HUDEP-2 (cell line): ENCODE measurements around the gene KBTBD12.

Experiments
- DNase-seq, 76 experiments: peaks; one replicate each; lab custom pipeline; 2025; ENCODE audit not compliant: unreplicated experiment in 76 of 76; lab: John Stamatoyannopoulos, UW

KBTBD12 gene

DNA sequence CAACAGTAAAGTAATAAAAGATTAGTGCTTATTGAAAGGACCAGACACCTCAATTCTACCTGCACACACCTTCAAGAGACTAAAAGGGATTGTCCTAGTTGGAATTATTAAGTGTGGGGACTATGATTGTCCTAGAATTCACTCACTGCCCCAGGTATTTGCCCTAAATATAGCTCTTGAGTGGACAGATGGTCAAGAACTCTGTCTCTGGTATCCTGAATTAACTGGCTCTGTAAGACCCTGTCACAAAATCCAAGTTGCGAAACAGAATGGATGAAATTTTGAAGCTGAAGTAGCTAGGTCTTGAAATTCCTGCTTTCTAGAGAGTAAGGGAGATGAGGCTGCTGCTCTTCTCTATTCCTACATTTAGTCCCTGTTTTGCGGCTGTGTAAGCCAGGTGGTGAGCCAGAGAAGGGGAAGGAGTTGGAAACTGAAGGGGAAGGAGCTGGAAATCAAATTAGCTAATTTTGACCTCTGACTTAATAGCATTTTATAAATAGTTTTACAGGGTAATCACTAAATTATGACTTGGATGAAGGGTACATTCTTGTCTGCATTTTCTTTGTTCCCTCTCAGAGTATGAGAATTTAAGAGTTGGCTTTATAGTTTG, 34.5 kb downstream of the KBTBD12 start:
- DNase-seq: no peak

DNA sequence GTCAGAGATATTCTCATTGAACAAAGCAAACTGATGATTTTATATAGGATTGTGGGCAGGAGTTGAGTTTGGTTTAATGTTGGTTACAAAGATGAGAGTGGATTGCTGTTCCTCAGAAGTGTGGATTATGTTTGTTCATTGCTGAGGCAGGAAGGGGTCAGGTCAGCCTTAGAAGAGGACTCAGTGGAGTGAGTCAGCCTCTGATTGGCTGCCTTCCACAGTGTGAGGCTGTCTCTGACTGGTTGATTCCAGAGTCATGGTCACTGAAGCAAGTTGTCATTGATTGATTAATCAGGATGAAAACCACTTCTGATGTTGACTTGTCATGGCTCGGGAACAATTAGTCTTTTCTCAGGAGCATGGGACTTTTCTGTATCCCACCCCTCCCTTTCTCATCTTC, 36.2 kb downstream of the KBTBD12 start:
- no peak for DNase-seq

DNA sequence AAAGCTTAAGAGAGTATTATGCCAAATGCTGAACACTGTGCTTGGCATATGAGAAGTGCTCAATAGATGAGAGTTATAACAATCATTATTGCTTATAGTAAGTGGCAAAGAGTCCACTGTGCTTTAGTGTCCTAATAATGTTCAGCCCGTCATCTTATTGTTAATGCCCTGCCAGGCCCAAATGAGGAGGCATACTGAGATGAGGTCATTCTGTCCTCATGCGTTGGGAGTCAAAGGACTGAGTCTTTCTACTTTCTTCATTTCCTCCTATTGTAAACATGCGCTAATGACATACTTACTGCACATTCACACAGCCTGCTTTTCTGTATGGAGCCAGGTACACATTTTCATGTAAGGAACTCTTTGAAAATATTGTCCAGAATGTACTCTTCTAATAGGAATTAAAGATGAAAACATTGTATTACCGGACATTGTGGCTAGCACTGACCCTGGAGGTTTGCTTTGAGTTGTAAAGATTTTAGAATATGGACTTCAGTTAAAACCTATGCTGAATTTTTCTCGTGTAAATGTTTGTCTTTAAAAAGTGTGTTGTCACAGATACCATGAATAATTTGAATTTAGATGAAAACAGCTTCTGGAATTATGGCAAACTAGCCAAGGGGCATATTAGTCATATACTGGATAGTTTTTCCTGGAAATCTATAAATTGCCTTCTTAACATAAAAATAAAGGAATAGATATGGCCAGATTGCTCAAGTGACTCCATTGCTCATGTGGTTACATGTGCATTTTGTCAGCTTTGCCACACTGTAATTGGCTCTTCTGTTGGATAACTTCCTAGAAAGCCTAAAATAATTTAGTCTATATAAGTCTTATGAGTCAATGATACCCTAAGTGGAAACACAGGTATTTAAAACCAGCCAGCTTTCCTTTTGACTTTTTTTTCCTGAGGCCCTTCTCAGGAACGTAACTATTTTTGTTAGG, 38.3 kb downstream of the KBTBD12 start:
- no peak for DNase-seq

DNA sequence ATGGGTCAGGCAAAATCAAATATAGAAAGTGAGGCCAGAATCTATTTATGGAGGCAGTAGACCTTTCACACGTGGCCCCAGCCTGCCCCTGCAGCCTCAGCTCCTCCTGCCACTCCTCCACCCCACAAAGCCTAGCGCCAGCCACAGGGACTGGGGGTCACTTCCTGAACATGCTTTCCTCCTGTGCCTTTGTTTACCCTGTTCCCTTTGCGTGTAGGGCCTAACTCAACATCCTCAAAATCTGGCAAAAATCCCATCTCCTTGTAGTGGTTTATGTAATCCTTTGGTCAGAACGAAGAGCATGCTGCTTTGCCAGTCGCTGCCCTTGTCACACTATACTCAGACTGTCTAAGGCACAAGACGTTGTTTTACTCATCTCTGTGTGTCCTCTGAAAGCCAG, 39.6 kb downstream of the KBTBD12 start:
- DNase-seq: no peak

DNA sequence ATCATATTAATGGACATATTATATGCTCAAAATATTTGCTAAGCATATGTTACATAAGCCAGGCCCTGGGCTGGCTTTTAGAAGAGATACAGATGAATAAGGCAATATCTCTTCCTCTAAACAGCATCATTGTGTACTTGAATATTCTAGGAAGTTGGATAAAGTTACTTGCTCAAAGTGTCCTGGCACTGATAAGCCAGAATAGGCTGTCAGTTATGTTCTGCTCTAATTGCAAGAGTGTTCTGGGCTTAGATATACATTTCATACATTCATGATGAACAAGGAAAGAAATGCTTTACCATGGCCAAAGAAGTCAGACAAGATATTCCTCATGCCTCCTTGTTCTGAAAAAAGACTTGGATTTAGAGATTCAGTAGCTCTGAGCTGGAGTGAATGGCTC, 40.7 kb downstream of the KBTBD12 start:
- peak in 8 of 76 experiments; percentile 2 to 53 (median 12) for DNase-seq

DNA sequence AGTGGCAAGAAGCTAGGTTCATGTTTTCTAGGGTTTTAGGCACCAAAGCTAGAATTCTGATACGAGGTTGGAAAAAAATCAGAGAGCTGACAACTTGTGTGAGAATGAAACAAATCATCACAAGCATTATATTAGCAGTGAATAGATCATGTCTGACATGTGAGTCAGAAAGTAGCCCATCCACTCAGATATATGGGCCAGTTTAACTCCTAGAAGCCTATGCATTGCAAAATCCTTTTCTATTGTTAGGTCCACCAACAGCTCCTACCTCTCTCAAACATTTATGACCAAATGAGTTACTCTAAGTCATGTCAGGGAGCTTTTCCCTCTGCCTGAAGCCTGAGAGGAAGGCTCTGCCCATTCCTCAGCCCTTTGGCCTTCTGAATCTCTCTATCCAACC, 44.0 kb downstream of the KBTBD12 start:
- no peak for DNase-seq

DNA sequence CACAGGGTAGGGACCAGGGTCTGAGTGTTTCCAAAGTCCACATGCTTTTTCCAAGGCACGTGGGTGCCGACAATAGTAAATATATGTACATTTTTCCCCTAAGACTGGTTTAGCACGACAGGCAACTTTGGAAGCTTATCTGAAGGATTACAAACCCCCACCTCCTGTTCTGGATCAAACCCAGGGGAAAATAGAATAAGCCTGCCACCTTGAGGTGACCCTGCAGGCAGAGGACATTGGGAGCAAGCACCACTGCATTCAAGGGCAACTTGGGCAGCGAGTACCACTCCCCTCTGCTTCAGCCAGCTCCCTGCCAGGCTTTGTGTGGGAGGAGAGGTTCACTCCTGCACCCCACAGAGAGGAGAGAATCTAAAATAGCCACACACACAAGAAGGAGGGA, 44.8 kb downstream of the KBTBD12 start:
- DNase-seq: peak in 14 of 76 experiments; percentile 2 to 65 (median 25)

DNA sequence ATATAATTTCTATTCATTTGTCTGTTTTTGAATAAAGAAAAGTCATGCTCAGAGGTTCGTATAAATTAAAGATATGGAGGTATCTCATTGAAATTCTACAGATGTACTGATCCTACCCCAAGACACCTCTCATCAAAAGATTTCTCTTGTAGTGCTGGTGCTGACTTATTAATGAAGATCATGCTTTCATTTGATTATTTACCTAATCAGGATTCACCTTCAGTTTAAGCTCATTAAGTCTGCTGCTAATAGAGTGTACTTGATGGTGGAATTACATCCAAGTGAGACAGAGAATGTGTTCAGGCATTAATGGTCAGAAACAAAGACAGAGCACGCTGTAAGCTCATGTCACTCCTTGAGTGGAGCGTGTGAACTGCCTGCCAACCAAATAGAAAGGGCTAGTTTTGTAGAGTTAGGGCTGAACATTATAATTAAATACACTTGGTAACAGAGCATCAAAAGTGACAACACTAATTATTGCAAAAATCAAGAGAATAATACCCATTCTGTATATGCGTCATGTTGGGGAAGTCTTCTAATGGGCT, 45.5 kb downstream of the KBTBD12 start:
- no peak for DNase-seq

DNA sequence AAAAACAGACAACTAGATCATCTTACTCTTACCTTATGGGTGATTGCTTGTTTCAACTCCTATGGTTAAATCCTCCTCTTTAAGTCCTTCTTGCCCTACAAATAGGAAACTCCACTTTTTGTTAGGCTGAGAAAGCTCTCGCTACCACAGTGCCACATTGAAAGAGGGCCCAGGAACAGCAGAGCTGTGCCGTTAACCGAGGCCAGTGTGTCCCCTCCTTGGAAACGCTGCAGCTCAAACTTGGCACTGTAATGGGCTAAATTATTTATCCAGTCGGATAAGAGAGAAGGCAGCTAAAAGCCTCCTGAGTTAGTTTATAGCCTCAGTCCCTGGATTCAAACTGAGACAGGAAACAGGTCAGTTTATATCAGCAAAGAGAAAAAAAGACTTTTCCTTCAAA, 46.1 kb downstream of the KBTBD12 start:
- DNase-seq: no peak

DNA sequence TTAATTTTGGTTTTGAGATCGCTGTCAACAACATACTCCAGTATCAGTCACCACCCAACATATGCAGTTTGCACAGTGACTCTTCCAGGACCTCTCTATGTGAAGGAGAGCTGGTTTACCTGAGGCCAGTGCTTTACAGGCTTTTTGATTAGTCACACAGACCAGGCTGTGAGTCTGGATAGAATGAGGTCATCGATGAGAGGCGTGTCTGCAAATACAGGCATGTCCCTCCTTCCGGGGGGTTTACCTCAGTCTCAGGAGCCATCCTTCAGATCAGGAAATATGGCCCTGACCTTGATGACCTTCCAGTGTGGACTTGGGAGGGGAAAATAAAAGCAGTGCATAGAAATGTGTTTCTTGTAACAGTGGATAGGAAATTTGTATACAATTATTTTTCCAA, 46.9 kb downstream of the KBTBD12 start:
- peak in 3 of 76 experiments; percentile 5 to 21 (median 5) for DNase-seq

DNA sequence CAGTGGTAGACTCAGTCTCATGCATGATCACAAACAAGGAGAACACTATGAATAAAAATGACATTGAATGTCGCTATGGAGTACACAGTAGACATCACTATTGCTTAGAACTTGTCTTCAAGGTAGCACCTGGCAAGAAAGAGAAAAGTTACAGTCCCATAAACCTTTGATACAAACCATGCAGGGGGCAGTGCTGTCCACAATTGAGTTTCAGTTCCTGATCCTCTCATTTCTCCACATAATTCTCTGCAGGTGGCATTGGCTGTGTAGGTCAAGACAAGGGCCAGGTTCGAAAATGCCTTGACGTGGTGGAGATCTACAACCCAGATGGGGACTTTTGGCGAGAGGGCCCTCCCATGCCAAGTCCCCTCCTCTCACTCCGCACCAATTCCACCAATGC, 47.9 kb downstream of the KBTBD12 start:
- no peak for DNase-seq

DNA sequence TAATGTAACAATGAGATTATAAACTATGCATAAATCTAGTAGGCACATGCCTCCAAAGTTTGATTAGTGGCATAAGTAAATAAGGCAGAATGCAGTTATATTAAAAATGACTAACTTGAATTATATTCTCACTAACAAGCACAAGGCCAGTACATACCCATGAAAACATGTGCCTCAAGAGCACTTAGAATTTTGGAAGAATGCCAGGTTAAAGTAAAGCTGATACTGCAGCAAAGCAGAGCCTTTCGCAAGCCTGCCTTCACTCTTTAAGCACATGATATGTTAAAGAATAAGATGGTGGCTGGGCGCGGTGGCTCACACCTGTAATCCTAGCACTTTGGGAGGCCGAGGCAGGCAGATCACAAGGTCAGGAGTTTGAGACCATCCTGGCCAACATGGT, 49.0 kb downstream of the KBTBD12 start:
- peak in 4 of 76 experiments; percentile 2 to 22 (median 10) for DNase-seq

DNA sequence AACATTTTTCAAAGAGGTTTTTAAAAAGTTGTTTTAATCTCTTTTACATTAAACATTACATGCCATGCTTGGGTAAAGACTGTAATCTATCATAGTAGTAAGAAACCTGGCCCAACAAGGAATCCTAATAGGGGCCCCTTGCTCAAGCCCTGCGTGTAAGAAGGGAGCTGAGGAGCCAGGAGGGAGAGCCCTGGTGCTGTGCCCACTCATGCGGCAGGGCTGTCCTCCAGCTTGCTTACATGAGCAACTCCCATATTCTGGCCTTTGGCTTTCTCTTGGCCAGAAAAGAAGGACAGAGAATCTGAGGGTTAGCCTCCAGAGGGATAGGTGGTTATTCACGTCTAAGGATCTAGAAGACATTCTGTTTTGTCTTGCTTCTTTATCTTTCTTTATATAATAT, 49.8 kb downstream of the KBTBD12 start:
- DNase-seq: no peak

DNA sequence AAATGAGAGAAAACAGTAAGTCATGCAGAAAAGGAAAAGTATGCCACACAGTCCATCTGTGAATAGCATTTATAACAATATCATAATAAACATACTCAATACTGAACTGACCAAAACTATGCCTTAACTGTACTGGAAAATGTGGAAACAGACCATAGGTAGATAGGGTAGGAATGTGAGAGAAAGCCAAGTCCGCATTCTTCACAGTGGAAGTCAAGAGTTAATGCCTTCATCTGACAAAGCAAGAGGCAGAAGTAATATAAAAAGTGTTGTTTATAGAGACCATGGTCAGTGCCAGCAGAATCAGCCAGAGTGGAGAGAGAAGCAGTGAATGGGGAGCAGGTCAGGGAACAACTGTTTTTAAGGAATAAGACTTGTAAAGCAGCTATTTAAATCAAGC, 52.3 kb downstream of the KBTBD12 start:
- no peak for DNase-seq

DNA sequence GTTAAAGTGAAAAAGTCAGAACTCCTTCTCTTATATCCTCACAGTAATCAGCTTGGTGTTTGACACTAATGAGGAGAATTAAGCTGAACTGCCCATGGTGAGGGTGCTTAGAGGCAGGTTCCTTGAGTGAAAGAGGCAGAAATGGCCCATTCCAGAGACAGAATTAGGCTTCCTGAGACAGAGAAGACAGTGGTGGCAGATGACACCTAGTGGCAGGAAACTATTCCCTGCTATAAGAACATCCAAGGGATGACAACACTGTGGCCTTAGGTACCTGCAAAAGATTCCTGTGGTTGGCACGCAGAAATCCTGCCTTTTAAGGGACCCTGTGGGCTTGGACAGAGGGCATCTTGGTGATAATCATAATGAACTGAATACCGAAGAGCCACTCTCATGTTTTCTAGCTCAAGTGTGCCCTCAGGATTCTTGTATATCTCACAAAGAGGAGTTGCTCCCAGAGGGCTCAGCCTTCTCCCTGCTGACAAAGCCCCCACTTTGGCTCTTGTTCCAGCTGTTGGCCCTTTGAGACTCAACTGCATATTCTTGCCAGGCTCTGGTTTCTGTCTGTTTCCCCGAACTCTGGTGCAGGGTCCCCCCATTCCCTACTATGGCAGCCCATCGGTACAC, 56.0 kb downstream of the KBTBD12 start:
- peak in 16 of 76 experiments; percentile 2 to 42 (median 12) for DNase-seq

DNA sequence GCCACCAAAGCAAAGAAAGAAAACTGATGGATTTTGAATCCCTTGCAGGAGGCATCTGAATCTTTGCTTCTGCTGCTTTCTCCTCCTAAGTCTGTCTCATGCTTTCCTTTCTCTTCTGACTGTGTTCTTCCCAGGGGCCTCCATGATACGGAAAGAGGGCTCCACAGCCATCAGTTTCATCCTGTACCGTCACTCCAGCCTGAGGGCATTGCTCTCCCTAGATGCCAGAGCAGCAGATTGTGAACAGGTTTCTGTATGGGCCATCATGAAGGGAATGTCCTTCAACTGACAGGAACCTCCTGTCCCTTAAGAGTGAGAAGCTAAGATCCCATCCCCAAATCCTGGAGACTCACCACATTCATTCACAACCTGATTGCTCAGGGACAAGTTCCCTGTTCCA, 59.2 kb downstream of the KBTBD12 start:
- no peak for DNase-seq

DNA sequence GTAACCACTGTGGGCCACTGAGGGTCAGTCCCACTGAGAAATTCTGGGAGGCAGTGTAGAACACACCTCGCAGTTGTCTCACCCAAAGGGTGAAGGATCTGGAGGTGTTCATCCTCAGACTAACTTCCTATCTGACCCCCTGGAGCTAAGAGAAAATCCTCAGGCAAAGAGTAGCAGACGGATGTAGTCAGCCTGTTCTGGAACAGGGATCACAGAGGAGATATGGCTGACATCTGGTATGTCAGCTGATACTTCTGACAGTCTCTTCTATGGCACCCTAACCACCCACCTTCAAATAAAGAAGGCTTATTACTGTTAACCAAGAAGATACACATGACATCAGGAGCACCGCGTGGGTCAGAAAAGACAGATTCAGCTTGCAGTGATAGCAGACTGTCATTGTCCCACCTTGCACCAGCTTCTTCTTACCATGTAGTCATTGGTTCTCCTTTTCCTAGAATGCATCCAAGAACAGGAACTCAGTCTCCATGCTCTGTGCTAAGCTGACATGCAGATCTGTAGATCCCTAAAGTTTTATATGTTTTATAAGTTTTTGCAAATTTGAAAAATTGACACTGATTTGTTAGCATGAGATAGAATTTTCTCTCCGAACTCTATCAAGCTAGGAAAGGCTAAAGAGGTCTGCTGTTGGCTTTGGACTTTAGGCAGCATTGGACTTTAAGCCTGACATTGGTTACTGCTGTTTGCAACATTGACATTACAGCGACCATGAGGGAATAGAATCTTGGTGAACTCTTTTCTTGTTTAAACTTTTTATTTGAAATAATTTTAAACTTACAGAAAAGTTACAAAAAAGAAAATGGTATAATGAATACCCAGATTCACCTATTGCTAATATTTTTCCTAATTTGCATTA, 60.4 kb downstream of the KBTBD12 start:
- DNase-seq: no peak

DNA sequence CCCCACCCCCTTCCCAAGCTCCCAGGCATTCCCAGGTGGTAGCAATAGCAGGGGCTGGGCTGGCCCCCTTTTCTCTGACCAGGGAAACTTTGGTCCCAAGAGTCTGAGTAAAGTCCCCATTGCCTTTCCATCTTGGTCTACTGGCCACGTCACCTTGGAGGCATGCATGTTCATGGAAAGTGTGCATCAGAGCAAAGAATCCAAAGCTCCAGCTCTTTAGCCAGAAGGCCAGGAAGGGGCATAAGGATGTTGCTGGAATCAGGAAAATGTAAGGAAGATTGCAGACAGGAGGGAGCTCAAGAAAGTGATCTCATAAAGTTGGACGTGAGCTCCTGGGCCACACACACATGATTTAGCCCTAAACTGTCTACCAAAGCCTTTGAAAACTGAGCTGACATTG, 63.6 kb downstream of the KBTBD12 start:
- DNase-seq: no peak

DNA sequence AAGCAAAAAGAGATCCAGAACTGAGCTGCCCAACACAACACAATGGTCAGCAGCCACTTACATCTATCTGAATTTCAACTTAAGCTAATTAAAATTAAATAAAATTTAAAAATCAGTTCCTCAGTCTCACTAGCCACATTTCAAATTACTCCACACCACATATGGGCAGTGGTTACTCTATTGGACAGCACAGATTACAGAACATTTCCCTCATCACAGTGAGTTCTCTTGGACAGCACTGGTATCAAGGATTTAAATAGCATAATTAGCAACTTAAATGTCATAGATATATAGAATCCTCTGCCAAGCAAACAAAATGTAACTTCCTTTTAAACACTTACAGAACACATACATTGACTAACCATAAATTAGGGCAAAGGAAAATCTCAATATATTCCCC, 64.4 kb downstream of the KBTBD12 start:
- no peak for DNase-seq

DNA sequence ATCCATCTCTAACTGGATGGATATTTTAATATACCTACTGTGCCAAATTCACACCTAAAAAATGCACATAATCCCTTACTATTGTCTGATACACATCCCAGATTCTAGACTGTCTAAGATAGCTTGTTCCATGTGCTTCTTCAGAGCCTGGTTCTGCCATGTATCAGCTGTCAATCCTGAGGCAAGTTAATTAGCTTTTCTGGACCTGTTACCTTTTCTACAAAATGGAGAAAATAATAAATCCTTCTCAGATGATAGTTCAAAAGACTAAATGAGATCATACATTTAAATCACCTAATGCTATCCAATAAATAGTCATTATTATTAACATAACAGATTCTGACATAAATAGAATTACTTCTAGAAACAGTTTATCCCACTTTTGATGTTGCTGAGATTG, 66.1 kb downstream of the KBTBD12 start:
- no peak for DNase-seq
